DMS79 treated with DMSO at 0.1 percent for 48 hours (cell line): ENCODE data around the gene PLXNA4.

Experiments
- DNase-seq: peaks from one replicate; lab custom pipeline; 2025; lab: John Stamatoyannopoulos, UW

Gene PLXNA4

GRCh38 chr7:132435016-132435990 is 141.0 kb downstream of the PLXNA4 start:
- DNase-seq, result peak; percentile 82

- DNase-seq, result no peak
These were observed 142.2 kb downstream of the PLXNA4 start for GRCh38 chr7:132434041-132434440.

DNA sequence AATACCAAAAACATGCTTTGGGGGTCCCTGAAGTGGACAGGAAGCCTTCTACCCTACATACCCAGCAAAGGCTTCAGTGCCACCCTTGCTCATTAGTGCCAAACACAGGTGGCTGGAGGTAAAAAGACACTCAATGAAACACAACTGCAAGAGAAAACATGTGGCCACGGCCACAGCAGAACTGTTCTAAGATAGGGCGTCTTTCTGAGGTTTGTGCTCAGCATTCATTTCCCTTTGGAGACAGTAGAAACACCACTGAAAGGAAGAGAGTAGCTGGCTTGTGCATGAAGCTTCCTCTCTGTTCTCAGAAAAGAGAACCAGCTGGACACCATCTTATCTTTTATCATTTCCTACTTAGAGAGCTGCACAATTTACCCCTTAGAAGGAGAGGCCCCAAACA is 143.0 kb downstream of the PLXNA4 start:
- no peak for DNase-seq

DNA sequence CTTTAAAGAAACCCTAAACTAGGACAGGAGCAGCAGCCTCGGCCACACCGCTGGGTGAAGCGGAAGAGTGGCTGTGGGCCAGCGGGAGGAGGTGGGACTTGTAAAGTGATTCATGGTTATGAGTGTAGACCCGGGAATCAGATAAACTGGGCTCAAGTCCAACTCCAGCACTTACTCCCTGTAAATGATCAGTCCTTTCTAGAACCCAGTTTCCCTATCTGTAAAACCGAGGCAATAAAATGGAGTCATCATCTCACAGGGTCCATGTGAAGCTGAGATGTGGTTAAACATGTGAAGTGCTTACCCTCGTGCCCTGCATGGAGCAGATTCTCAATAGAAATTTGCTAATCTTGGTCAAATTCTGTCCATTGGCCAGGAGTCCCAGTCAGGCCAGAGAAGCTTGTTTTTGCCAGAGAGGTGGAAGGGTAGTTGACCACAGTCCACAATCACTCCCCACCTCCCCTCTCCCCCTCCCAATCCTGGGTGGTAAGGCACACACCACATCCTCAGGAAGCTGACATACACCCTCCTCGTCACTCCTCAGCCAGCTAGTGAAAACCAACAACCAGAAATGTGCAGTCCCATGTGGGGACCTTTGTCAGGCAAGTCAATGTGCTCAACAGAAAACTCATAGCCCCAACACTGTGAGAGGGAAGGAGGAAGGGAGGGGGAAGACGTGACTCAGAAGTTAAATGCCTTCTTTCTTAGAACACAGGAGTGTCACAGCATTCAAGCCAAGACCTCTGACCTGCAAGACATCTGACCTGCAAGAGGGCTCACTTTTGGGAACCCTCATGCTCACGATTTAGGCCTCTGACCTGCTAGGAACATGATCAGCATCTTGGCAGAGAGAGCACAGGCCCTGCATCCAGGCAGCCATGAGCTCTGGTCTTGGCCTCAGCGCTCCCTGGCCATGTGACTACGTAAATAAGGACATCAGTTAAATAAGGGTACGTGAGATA is 145.1 kb downstream of the PLXNA4 start:
- no peak for DNase-seq

- DNase-seq, result no peak
These were observed 146.0 kb downstream of the PLXNA4 start for GRCh38 chr7:132430041-132430855.

DNA sequence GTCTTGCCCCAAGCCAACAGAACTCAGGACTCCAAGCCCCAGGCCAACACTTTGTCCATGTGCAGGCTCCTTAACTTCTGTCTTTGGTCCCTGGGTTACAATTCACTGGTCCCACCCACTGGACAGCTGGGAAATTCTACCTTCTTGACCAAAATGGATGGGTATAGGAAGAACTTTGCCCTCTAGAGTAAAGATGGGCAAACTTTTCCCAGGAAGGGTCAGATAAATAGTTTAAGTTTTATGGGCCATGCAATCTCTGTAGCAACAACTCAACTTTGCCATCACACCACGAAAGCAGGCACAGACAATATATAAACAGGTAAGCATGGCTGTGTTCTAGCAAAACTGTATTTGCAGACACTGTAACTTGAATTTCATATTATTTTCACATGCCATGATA is 147.1 kb downstream of the PLXNA4 start:
- no peak for DNase-seq

- no peak for DNase-seq
These were observed 147.9 kb downstream of the PLXNA4 start for GRCh38 chr7:132428247-132428919.

DNA sequence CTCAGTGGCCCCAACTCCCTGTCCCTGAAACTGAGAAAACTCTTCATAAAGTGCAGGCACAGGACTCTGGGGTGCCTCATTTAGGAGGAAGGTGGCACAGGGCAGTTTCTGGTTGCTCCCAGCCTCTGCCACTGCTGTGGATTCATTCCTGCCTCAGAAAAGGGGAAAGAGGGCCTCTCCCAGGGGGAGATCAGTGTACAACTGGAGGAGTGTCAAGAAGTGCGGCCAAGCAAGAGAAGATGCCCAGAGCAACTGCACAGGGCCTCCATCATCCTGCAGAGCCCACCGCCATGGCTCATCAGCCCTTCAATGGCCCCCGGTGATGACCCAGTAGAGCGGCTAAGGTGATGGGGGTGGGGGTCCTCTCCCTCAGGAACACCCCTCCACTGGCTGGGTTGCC is 150.3 kb downstream of the PLXNA4 start:
- DNase-seq, result no peak

- DNase-seq, result no peak
These were observed 151.2 kb downstream of the PLXNA4 start for GRCh38 chr7:132424821-132425724.

DNA sequence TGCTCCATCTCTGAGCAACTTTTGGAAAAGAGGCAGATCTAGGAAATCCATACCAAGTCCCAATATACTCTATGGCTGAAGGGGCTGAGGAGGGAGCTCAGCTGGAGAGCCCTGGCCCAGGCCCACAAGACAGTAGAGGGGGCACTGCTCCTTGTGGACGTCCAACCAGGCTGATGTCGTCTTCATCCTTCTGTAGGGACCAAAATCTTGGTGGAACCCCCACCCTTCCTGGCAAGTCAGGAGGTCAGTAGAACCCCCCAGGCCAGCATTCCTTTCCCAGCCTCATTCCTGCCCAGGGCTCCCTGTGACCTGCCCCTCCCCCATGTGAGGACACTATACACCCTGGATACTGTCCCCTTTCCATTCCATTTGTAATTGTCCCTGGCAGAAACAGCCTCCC is 152.0 kb downstream of the PLXNA4 start:
- DNase-seq, result no peak

GRCh38 chr7:132423594-132424200 is 152.6 kb downstream of the PLXNA4 start:
- DNase-seq, result no peak

GRCh38 chr7:132422502-132423111 is 153.7 kb downstream of the PLXNA4 start:
- DNase-seq, result no peak

- DNase-seq, result no peak
These were observed 155.7 kb downstream of the PLXNA4 start for GRCh38 chr7:132420527-132420926.

DNA sequence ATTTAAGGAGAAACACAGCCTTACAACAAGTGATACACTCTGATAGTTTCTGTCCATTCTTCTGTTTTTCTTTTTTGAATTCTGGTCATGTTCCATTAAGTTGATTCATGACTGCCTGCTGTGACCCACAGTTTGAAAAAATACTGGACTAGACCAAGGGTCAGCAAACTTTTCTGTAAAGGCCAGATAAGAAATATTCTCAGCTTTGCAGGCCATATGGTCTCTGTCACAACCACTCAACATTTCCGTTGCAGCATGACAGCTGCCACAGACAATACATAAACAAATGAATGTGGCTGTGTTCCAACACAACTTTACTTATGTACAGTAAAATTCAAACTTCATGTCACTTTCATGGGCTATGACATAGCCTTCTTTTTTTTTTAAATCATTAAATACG is 156.7 kb downstream of the PLXNA4 start:
- no peak for DNase-seq

DNA sequence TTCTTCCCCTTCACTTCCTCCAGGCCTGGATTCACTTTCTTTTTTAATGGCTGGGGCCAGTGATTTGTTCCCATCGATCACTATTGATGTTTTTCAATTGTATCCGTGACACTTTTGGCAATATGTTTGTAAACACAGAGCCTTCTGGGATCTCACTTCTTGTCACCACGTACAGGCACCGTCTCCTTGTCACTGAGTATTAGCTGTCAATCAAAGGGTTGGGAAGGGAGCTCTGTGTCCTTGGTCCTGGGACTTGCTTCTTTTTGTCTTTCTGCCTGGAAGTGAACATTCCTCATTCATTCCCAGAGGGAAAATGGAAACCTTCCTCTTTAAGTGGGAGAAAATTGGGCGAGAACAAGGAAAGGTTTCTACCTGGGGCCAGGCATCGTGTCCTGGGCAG is 157.4 kb downstream of the PLXNA4 start:
- DNase-seq, result no peak

DNA sequence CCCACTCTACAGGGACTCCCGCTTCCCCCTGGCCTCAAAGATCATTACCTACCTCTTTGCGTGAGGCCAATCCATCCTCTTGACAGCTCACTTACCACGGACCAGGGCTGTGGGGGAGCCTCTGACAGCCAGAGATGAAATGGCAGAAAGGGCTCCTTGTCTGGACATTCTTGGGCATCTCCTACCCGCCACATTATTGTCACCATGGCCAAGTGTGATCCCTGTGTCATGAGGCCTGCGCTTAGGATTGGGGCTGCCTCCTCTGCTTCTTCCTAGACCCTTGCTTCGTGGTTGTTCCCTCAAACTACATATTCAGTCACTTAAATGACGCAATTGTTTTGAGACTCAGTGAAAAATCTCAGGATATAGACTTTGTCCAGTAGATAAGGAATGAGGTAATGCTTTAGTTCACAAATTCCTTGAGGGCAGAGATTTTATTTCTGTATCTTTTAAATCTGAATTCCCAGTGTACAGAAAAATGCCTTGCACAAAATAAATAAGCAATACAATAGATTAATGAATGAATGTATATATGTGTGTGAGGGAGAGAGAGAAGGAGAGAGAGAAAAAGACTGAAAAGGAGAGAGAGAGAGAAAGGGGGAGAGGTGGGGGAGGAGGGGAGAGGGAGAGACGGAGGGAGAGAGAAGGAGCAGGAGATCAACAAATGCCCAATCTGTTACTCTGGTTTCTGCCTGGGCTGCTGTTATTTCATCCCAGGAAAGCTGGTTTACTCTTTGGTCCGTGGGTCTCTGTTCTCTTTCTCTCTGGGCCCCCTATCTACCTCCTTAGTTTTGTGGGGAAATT is 159.0 kb downstream of the PLXNA4 start:
- no peak for DNase-seq

DNA sequence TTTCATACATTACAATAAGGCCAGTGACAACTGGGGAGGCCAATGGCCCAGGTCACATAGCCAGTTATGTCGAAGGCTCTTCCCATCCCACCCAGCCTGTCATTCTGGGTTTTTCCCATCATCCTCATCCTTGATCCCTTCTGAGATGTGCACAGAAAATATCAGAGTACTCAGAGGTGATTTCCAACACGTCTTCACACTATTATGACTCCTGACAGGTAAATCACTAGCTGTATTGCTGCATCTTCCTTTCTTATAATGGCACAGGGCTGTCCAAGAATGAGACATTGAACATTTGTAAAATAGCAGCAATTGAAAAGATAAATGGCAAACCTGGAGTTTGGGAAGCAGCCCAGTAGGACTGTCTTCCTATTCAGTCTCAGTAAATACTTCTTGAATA is 159.9 kb downstream of the PLXNA4 start:
- no peak for DNase-seq

DNA sequence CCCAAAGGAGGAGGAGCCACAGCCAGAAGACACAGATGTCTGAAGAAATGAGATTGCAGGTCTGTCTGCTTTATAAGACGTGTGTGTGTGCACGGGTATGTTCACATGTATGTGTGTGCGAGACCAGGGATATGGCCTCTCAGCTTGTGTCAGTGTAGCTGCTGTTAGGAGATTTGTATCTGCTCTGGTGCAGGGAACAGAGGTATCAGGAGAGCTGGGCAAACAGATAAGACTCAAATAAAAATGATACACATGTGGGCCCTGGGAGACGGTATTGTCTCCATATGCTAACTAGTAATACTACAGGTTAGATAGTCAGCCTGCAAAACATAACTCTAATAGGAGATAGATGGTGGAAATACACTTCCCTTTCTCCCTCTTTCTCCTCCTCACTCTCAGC is 161.0 kb downstream of the PLXNA4 start:
- DNase-seq, result no peak
